ENCODE measurements around the gene SEMA7A.
"Not testable (repeated sequence)": the region's sequence is repeated elsewhere in the genome, so short reads cannot be mapped to it uniquely, and the experiment has no call there.

The SEMA7A gene

GRCh38 chr15:74433592-74434262 is at the start of gene SEMA7A:
Gene SEMA7A (minus strand): TSS chr15:74433958. CDS start chr15:74433918, 40 bp downstream.
- DNase-seq (ENCODE audit: low read depth, low spot score): no peak

GRCh38 chr15:74482661-74483060 is 48.9 kb upstream of the SEMA7A start:
- DNase-seq (ENCODE audit: low read depth, low spot score): no peak

- not testable (repeated sequence) for DNase-seq (ENCODE audit: low read depth, low spot score)
Observed at GRCh38 chr15:74480364-74480763, 46.6 kb upstream of the SEMA7A start.

GRCh38 chr15:74471621-74472020 is 37.9 kb upstream of the SEMA7A start:
- DNase-seq (ENCODE audit: low read depth, low spot score): not testable (repeated sequence)

GRCh38 chr15:74470631-74471395 is 37.1 kb upstream of the SEMA7A start:
- no peak for DNase-seq (ENCODE audit: low read depth, low spot score)

GRCh38 chr15:74468341-74469032 is 34.7 kb upstream of the SEMA7A start:
- no peak for DNase-seq (ENCODE audit: low read depth, low spot score)

- no peak for DNase-seq (ENCODE audit: low read depth, low spot score)
Observed at GRCh38 chr15:74466570-74466969, 32.8 kb upstream of the SEMA7A start.

- DNase-seq (ENCODE audit: low read depth, low spot score): no peak
Observed at GRCh38 chr15:74464897-74465296, 31.1 kb upstream of the SEMA7A start.

- DNase-seq (ENCODE audit: low read depth, low spot score): no peak
Observed at GRCh38 chr15:74464216-74464615, 30.5 kb upstream of the SEMA7A start.

- no peak for DNase-seq (ENCODE audit: low read depth, low spot score)
Observed at GRCh38 chr15:74463634-74464033, 29.9 kb upstream of the SEMA7A start.

- DNase-seq (ENCODE audit: low read depth, low spot score): no peak
Observed at GRCh38 chr15:74461847-74462511, 28.2 kb upstream of the SEMA7A start.

GRCh38 chr15:74460871-74461846 is 27.4 kb upstream of the SEMA7A start, which contains the start of gene UBL7:
Gene UBL7 (minus strand): TSS chr15:74461160. CDS start chr15:74458867, 2,293 bp downstream.
- DNase-seq (ENCODE audit: low read depth, low spot score): peak; percentile 74

GRCh38 chr15:74460298-74460697 is 26.5 kb upstream of the SEMA7A start:
- no peak for DNase-seq (ENCODE audit: low read depth, low spot score)

- not testable (repeated sequence) for DNase-seq (ENCODE audit: low read depth, low spot score)
Observed at GRCh38 chr15:74459798-74460197, 26.0 kb upstream of the SEMA7A start.

GRCh38 chr15:74458473-74458872 is 24.7 kb upstream of the SEMA7A start:
- DNase-seq (ENCODE audit: low read depth, low spot score): no peak

GRCh38 chr15:74457036-74457435 is 23.3 kb upstream of the SEMA7A start:
- not testable (repeated sequence) for DNase-seq (ENCODE audit: low read depth, low spot score)

GRCh38 chr15:74454764-74455500 is 21.2 kb upstream of the SEMA7A start:
- no peak for DNase-seq (ENCODE audit: low read depth, low spot score)

- no peak for DNase-seq (ENCODE audit: low read depth, low spot score)
Observed at GRCh38 chr15:74453925-74454763, 20.4 kb upstream of the SEMA7A start.
